Type B pancreatic cell (in vitro differentiated cells): ENCODE data around the gene CHST8. TPM values are rescaled to one million over a fixed set of nuclear protein-coding genes. Genes with fewer than 3 reads are reported as not detected.

ENCODE experiments used
- DNase-seq: peaks from one replicate; pipeline ENCODE4 v3.0.0; 2021; ENCODE audit warnings: mixed read lengths; ENCODE audit not compliant: unreplicated experiment; ENCODE audit errors: extremely low spot score
- H3K27ac Mint-ChIP-seq: 2 replicates; pipeline ENCODE4 v1.8.0; 2021; ENCODE audit warnings: mild to moderate bottlenecking, mixed read lengths
- H3K27me3 Mint-ChIP-seq: 2 replicates; pipeline ENCODE4 v1.8.0; 2021; ENCODE audit warnings: mixed read lengths
- H3K36me3 Mint-ChIP-seq: 2 replicates; pipeline ENCODE4 v1.8.0; 2021; ENCODE audit warnings: mixed read lengths
- H3K4me1 Mint-ChIP-seq: one replicate; pipeline ENCODE4 v1.8.0; 2021; ENCODE audit warnings: mixed read lengths; ENCODE audit not compliant: unreplicated experiment
- H3K4me3 Mint-ChIP-seq: 2 replicates; pipeline ENCODE4 v1.8.0; 2021; ENCODE audit warnings: mild to moderate bottlenecking, mixed read lengths
- H3K9me3 Mint-ChIP-seq: 2 replicates; pipeline ENCODE4 v1.8.0; 2021; ENCODE audit warnings: mixed read lengths
- total RNA-seq: library from RNA; stranded (reverse); gene quantifications from 2 replicates; pipeline ENCODE4 v1.2.1, GENCODE V29; 2021; ENCODE audit warnings: low replicate concordance
- TF ChIP-seq, protein P1 (sequence below): fragments of 200-600 bp; sonication (generic); conservative IDR thresholded peaks from 2 replicates; pipeline ENCODE4 v1.5.0; 2021; ENCODE audit warnings: antibody characterized with exemption, mild to moderate bottlenecking

CHST8 gene
- total RNA-seq, 1 donor from 2014 or later: 5.7 TPM

- H3K4me1 Mint-ChIP-seq: no peaks in the 10 kb centered on the region
- peak; percentile 45 for DNase-seq
- TF ChIP-seq, protein P1, sequence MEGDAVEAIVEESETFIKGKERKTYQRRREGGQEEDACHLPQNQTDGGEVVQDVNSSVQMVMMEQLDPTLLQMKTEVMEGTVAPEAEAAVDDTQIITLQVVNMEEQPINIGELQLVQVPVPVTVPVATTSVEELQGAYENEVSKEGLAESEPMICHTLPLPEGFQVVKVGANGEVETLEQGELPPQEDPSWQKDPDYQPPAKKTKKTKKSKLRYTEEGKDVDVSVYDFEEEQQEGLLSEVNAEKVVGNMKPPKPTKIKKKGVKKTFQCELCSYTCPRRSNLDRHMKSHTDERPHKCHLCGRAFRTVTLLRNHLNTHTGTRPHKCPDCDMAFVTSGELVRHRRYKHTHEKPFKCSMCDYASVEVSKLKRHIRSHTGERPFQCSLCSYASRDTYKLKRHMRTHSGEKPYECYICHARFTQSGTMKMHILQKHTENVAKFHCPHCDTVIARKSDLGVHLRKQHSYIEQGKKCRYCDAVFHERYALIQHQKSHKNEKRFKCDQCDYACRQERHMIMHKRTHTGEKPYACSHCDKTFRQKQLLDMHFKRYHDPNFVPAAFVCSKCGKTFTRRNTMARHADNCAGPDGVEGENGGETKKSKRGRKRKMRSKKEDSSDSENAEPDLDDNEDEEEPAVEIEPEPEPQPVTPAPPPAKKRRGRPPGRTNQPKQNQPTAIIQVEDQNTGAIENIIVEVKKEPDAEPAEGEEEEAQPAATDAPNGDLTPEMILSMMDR: no peak
- peaks cover 55% of the 10 kb centered on the region for H3K27me3 Mint-ChIP-seq
- no peaks in the 10 kb centered on the region for H3K36me3 Mint-ChIP-seq
- H3K27ac Mint-ChIP-seq: no peak overlapping the region
- no peak overlapping the region for H3K4me3 Mint-ChIP-seq
- no peaks in the 10 kb centered on the region for H3K9me3 Mint-ChIP-seq
Observed at GRCh38 chr19:33630880-33631608, 9.3 kb downstream of the CHST8 start.

DNA sequence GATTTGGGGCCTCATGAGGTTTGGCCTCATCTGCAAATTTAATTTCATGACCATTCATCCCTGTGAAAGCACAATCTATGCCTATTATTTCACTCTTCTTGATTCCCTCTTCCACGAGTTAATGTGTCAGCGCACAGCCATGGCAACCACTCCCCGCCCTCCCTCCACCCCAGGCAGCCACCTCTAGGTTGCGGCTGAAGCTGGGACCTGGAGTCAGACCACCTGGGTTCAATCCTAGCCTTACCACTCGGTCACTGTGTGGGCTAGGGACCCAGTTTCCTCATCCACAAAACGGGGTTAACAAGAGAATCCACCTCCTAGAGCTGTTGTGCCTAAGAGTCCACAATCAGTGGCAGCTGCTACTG is 9.8 kb downstream of the CHST8 start:
- no peaks in the 10 kb centered on the region for H3K4me1 Mint-ChIP-seq
- H3K4me3 Mint-ChIP-seq: no peak overlapping the region
- TF ChIP-seq, protein P1: no peak
- no peaks in the 10 kb centered on the region for H3K36me3 Mint-ChIP-seq
- no peaks in the 10 kb centered on the region for H3K9me3 Mint-ChIP-seq
- H3K27ac Mint-ChIP-seq: no peak overlapping the region
- H3K27me3 Mint-ChIP-seq: peaks cover 55% of the 10 kb centered on the region
- DNase-seq: no peak

DNA sequence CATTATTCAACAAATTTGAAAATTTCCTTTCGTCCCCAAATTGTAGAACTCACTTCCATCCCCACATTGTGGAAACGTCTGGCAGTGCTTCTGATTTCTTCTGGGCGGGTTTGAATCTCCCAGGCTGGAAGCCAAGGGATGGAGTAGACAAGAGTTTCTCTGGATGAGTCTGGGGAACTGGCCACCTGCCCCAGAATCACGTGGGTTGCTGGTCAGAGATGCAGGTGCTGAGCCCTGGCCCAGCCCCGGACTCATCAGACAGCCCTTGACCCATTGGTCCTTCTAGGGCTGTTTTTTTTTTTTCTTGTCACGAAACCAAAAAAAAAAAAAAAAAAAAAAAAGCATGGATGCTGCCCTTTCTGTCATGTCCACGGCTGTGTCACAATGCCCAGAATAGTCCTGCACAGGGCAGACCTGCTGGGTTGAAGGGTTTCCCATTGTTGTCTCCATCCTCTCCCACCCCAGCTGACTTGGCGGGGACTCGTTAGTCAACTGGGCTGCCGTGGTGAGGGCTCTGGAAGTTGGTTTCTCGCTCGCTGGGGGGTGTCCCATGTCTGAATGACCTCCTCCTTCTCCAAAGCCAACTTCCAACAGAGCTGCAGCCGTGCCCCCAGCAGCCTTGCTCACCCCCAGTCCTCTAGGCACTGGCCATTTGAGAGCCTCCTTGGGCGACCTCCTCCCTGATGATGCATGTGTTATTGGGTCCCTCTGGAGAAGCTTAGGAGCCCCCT is 12.8 kb downstream of the CHST8 start:
- Mint-ChIP-seq H3K27me3 (peaks cover 50% of the 10 kb centered on the region), H3K4me1 (peaks cover 14% of the 10 kb centered on the region), H3K9me3 (no peaks in the 10 kb centered on the region), H3K4me3 (no peak overlapping the region), H3K36me3 (no peaks in the 10 kb centered on the region), H3K27ac (no peak overlapping the region)
- DNase-seq: peak; percentile 54
- TF ChIP-seq, protein P1: no peak

DNA sequence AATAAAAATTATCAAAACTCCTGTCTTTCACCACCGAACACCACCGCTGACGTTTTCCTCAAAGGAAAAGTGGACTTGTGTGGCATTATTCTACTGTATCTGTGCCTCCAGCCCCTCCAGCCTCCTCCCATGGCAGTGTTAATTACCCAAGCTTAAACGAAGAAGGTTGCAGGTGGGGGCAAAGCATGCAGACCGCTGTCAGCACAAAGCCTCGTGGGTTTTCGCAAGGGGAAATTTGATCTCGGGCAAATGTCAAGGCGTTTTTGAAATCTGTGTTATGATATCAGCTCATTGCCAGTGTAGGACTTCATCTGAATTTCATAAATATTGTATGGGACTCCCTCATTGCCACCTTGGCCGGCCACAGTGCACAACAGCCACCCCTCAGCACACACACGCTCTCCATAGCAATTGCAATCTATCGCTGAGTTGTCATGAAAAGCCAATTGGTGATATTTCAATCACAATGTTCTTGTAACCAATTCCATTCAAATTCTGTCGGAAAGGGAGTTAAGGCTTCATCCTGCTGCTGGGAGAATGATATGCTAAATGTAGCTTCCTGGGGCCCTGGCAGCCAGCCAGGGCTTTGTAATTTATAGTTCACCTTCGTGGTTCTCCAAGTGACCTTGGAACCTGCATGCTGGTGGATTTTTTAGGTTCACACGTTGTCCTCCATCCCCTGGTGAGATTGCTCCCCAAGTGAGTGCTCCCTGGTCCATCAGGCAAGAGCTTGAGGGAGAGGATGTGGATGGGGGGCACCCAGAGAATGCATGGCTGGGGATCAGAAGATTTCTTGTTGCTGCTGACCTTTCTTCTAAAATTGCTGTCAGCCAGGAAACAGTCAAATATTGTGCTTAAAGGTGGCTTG is 16.6 kb downstream of the CHST8 start:
- no peak overlapping the region for H3K27ac Mint-ChIP-seq
- no peak overlapping the region for H3K4me3 Mint-ChIP-seq
- H3K4me1 Mint-ChIP-seq: peaks cover 14% of the 10 kb centered on the region
- DNase-seq: no peak
- peaks cover 58% of the 10 kb centered on the region for H3K27me3 Mint-ChIP-seq
- TF ChIP-seq, protein P1: no peak
- no peaks in the 10 kb centered on the region for H3K9me3 Mint-ChIP-seq
- H3K36me3 Mint-ChIP-seq: no peaks in the 10 kb centered on the region

DNA sequence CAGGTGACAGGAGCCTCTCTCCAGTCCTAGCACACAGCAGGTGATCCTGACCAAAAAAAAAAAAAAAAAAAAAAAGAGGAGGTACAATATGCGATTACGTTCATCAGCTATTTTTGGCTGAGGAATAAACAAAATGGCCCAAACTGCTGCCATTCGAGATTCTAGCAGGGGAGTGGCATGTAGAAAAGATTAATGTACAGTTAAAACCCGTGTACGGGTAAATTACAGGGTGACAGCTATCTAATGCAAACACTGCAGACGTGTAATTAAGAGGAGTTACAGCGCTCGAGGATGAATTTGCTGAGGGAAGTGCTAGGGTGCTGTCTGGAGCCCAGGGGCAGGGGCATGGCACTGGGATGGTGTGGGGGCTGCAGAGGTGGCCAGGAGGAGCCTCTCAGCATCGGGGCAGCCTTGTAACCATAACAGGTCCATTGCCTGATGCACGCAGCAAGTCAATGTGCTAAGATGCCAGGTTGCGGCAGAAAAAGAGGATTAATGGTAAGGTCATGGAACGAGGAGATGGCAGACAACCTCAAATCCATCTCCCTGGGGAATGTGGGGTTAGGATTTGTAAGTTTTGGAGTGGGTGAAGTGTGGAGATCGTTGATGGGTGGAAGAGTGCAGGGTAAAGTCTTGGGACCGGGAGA is 17.4 kb downstream of the CHST8 start:
- Mint-ChIP-seq H3K9me3 (no peaks in the 10 kb centered on the region), H3K4me1 (peaks cover 14% of the 10 kb centered on the region), H3K27me3 (peaks cover 60% of the 10 kb centered on the region), H3K4me3 (no peak overlapping the region), H3K36me3 (no peaks in the 10 kb centered on the region), H3K27ac (no peak overlapping the region)
- TF ChIP-seq, protein P1: no peak
- DNase-seq: no peak
